HG03066 (cell line): ENCODE measurements around the gene RELN.

Experiments
- ATAC-seq: cut with Tn5 transposase; IDR thresholded peaks from one replicate; pipeline ENCODE4 v1.9.1; 2021; ENCODE audit warnings: low read depth; ENCODE audit not compliant: unreplicated experiment

The RELN gene

DNA sequence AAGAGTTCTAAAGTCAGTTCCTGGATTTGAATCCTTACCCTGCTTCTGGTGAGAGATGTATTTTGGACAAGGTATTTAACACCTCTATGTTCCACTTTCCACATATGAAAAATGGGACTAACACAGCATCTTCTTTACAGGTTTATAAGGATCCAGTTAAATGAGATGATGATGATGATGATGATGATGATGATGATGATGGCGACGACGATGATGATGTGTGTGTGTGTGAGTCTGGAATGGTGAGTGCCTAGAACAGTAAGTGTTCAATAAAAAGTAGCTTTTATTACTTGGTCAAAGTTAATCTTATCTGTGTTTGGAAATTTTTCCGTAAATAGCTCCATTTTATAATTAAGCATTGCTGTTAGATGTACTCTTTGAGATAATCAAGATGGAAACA is 295.2 kb downstream of the RELN start:
- no peak for ATAC-seq

DNA sequence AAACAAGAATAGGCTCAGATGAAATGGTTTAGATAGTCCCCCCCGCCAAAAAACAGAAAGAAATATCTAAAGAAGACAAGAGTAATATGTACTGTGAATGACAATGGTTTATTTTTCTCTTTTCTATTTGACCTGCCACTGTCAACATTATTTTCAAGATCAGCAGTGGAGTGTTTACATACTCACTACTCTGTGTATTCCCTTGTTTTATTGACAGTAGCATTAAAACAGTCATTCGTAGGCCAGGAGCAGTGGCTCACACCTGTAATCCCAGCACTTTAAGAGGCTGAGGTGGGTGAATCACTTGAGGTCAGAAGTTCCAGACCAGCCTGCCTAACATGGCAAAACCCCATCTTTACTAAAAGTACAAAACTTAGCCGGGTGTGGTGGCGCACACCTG is 298.2 kb downstream of the RELN start:
- no peak for ATAC-seq

DNA sequence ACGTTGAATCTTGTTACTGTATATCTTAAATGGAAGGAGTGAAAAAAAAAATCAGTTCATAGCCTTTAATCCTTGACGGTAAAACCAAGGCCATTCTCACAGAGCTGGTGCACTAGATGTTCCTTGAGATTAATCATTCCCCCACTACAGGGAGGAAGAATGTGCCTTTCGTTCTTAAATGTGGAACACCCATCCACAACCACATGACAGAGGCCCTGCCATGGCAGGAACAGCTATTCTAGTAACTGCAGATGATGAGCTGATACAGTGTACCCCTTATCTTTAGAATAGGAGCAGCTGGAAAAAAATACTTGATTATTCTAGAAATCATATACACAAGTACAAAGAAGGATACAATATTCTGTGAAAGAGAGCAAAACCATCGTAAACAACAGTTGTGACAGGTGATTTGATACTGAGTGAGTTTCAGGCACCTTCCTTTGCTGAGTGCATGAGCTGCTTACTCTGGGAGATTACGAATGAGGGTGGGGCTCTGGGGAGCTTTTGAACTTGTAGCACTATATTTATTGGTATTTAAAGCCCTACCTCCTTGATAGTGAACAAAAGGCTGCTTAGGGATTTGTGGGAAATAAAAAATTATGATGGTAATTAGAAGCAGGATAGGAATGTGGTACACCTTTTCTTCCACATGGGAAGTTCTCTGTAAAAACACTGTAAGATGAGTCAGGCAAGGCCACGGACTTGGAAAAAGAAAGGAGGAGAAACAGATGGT is 299.1 kb downstream of the RELN start:
- ATAC-seq = no peak

DNA sequence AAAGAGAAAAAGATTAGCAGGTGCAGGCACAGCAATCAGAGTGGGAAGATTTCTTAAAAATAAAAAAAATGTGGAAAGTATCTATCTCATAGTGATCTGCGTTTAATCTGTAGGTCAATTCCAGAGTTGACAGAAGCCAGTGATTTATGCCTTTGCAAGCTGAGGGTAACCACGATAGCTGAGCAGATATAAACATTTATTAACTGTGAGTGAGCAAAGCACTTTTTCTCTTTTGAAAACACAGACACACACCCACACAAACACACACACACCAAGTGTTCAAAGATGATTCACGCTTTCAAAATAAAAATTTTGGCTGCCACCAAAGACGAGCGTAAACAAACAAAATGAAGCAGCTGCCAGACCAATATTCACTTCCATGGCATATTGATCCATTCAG is 300.2 kb downstream of the RELN start:
- no peak for ATAC-seq

DNA sequence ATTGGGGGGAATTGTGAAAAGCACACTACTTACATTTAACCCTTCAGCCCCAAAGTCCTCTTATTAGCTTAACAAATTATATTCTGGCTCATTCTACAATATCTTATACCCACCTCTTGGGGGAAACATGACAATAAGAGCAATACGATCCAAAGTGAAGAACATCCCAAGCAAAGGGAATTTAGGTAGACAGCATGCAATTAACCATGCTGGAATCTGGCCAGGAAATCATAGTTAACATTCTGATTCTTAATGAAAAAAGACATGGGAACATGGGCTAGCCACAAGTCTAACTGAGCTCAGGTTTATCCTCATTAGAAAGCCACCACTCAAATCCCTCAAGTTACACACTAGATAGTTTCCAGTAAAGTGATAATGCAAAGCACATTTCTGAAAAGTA is 301.5 kb downstream of the RELN start:
- no peak for ATAC-seq

DNA sequence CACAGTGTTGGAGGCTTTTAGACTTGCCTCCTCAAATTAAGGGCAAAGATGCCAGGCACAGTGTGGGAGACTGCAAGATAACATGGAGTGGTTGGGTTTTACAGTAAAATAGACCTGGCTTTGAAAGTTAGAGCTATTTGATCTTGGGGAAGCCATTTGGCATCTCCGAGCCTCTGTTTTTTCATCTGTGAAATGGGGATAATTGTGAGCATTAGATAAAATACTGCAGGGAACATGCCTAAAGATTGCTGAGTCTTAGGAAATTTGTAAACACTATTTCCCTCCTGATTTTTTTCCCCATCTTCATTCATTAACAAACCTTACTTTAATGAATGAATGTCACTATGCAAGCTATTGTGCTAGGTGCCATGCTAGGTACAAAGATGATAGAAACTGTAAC is 302.2 kb downstream of the RELN start:
- no peak for ATAC-seq

DNA sequence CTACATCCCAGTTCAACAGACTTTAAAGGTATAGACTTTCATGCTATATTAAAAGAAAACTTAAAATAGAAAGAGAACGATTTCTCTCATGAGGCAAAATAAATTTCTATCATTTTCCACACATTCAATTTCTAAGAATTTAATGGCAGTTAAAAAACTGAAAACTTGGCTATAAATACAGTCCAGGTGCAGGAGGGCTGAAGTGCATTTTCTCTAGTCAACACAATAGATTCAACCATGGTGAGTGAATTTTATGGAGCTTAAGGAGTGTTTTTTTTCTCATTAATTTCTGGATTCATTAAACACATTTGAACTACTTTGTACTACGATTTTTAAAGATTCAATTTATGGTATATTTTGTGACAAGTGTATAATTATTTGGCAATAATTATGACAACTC is 302.7 kb downstream of the RELN start:
- ATAC-seq = no peak

DNA sequence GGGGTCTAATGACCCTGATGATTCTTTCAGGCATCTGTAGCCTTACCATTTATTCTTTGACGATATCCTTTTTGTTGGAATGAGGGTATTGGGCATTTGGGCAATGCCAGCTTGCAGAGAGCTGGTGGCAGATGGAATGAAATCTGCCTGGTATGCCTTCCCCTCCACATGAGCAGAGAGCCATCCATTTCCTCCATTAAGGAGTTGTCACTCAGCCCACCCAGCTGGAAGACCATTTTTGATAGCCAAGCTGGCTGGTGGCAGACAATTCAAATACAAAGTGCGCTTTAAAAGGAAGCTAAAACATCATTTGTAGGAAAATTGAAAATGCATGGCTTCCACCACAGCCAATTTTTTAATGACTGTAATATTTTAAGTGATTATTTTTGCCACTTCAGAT is 303.4 kb downstream of the RELN start:
- ATAC-seq = no peak

DNA sequence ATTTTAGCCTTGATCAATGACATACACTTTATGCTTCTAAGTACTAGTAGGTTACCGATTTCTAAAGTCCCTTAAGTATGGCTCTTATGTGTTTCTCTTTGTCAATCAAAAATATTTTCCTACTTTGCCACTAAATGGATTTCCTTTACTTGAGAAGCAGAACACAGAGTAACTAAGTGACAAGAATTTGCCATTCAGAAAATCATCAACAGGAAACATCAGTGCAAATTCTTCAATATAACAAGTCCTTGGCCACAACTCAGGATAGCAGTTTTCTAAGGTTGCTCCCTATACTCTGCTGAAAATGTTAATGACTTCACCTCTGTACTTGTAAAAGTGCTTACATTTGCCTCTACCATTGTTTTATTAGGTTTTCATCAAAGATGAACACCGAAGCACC is 303.8 kb downstream of the RELN start:
- no peak for ATAC-seq

DNA sequence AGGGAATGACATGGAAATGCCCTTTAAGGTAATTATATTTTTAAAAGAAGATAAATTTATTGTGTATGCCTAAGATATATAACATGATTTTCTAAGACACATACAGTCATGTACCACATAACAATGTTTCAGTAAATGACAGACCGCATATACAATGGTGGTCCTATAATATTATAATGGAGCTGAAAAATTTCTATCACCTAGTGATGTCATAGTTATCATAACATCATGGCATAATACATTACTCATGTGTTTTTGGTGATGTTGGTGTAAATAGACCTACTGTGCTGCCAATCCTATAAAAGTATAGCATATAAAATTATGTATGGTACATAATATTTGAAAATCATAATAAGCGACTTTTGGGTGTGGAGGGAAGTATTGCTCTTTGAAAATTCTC is 306.1 kb downstream of the RELN start:
- ATAC-seq = no peak

DNA sequence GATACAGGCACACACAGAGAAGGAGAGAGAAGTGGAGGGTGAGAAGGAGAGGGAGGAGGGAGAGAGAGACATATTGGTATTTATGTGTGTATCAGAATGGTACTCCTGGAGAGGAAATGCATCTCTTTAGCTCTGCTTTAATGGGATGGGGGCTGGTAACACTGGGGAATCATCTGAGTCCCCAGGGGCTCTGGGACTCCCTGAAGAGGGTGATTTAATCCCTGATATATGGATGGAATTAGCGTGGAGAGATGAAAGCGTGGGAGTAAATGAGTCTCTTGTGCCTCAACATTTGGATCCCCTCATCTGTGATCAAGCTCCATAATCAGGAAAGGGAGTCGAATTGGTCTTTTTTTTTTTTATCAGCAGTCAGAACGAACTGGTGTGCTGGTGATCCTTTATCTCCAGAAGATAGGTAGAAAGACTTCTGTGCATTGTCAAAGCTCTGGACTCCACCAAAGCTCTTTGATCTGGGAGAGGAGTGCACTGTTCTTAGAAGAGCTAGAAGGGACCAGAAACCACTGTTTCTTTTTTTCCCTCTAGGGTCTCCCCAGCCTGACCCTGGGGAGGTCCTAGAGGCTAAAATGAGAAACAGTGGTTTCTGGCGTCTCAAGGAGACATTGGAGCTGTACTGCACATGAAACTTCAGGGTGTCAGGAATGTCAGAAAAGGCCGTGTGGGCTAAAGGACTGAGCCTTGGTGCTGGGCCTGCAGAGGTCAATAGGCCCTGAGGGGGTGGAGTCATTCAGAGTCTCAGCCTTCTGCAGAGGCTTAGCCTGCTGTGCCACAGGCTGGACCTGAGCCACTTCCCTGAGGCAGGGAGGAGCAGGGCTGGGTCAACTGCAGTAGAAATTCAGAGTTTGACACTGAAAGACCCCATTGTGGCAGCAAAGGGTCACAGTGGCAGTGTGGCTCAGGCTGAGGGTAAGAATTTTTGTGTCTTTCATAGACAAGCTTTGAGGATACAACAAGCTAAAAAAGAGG is 309.0 kb downstream of the RELN start:
- ATAC-seq = no peak

DNA sequence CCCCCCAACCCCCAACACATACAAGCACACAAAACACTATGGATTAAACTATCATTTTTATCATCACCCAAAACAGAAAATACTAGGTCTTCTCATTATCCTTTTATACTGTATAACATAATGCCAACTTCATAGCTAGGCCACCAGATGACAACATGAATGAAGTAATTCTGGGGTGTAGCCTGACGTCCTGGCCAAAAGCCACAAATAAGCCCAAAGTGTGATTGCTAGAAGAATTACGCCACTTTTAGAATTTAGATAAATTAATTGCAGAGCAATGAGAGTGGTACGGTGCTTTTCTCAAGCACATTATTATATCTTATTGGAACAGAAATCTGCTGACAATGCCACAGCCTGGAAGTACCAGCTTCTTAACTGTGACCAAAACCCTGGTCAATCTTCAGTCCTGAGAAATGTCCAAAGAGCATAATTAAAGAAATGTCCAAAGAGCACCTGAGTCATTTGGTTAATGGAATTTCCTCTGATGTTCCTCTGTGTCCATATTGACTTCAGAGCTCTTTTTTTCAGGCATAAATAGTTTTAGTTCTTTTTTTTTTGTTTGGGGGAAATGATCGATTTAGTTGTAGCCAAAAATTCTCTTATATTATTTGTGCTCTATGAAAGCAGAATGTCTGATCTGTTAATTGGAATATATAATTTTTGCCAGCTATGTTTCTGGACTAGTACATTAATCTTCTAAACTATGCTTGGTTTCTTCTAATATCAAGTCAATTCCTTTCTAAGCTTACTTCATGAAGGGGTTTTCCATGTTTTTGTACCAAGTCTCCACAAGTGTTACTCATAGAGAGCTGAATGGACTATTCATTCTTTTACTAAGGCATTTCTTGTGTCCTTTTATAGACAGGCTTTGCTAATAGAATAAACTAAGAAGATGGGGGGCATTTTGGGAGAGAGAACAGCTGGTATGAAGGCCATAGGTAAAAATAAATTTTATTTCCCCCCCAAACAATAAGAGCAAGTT is 310.0 kb downstream of the RELN start:
- ATAC-seq = no peak

DNA sequence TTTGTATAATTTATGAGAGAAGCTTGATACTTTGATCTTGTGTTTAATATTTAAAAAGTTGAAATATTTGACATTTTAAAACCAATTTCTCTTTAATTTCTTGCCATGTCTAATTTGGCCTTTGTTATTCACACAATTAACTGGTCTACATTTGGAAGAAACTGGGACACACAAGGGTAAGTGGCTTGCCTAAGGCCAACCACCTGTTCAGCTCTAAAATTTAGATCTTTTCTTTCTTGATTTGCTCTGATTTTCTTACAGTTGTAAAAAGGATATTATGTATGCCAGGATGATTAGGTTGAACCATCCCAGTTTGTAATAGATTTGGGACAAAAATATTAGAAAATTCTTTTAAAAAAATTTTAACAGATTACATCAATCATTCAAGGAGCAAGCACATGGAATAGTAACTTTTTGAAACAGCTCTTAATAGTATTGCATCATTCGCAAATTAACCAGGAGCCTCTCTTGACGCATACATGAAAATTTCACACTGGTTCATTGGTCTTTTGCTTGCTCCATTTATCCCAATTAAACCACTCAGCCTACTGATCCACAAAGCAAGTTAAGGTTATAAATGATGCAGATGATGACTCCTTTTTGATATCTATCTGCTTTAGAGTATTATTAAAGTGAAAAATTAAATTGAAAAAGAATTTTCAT is 321.0 kb downstream of the RELN start:
- no peak for ATAC-seq

DNA sequence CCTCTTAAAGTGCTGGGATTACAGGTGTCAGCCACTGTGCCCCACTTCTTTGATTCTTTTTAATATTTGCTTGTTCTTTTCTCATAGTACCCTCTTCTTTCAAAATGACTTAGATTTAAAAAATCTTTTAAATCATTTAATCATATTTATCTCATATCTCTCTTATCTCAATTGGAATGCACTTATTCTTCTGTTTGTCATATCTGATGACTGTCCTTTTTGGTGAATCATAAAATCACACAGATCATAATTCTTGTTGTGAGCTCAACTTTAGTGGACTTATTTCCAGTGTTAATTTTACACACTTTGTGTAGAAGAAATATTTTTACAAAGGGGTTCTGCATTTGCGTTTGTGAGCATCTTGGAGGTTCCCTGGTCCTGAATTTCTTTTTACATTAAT is 323.1 kb downstream of the RELN start:
- ATAC-seq = no peak

DNA sequence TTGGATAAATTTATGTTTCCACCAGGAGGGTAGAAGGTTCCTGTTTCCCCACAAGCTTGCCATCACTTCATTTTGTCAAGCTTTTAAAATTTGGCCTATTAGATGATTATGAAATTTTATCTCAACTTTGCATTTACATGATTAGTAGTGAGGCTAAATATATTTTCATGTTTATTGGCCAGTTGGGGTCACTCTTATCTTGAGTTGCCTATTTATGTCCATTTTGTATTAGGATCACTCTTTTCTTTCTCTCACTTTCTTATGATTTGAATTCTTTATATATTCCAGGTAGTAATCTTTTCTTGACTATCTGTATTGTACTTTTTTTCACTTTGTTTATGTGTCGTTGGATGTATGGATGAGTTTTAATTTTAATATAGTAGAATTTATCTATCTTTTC is 324.9 kb downstream of the RELN start:
- no peak for ATAC-seq

DNA sequence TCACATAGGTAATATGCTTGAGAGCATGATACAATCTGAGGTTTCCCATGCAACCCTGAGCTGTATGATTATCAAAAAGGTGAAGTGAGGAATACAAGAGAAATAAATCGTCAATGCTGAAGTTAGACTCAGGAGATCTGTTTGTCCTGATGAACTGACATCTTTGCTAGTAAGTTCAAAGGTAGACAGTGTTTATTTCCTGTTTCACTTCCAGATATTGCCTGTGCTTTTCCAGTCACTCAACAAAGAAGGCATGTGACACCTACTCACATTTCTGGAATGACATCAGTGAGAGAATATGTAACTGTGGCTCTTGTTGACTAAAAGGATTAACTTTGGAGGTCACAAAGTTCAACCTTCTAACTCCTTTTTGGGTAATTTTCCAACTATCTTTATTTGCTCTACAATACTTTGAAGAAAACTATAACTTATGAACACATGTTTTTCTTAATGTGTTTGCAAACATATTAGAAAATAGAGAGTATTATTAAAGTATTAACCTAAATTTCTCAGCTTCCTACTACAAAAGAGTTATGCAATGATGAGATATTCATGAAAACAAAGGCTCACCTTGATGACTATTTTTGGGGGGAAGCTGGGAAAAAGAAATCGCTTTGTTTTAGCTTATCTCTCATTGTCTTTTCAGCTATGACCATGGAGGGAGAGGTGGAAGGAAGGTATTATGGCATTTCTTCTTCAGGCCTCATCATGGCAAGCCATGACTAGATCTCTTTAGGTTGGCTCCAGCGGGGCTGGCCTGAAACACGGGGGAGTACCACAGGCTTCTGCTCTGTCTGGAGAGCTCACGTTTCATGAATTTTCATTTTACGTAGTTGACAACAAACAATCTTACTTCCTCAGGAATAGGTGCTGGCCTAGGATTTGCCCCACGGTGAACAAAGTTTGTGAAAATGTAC is 328.7 kb downstream of the RELN start:
- no peak for ATAC-seq

DNA sequence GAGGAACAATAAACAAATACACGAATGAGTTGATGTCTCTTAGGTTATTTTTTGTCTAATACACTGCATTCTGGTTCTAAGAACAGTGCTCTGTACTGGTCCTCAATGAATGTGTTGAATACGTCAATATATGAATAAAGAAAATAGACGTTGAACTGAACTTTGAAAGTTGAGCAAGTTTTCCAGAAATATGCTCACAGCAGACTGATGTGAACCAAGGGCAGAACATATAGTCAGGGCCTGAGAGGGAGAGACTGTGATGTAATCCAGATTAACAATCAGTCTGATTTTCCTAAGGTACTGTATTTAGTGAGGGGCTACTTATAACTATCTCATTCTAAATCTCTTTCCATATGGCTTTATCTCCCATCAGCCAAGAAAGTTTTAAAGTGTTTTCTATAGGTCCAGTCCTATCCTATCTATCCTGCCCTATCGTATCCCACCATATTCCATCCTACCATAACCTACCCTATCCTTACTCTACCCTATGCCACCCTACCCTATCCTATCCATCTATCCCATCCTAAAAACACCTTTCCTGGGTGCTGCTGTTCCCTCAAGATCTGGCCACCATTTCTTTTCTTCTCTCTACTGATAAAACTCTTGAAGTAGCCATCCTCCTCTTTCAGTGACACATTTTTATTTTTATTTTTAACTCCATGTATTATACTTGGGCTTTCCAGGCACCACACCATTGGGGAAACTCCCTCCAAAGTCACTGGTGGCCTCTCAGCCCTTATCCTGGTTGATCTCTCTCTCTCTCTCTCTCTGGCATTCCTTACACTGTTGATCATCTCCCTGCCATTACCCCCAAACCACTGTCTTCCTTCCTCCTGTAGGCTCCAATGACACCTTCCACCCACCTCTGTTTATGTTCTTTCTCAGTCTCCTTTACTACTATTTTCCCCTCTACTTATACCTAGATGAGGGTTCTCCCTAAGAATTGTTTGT is 331.1 kb downstream of the RELN start:
- ATAC-seq = no peak

DNA sequence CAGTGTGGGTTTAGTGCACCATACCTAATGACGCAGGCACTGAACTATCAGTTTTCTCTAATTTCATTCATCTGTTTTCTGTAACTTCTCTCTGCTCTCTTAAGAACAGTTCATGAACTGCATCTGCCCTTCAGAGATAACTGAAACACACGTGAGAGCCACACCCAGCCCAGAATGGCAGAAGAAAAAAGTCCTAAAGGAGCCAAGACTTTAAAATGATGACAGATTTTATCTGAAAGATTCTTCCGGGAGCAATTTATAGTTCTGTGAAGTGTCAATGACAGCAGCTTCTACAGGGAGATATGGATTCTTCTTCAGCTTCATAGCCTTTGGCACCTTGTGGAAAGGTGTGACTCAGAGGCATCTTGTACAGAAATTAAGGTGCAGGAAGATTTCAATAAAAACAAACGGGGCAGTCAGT is 332.0 kb downstream of the RELN start:
- ATAC-seq = no peak
